Mammary epithelial cell (primary cell): ENCODE measurements around the gene PRM1.

Source experiments
- CTCF ChIP-seq, 2 donors: IDR thresholded peaks in 1 of 2; conservative IDR thresholded peaks in 1 of 2; 2 replicates each; pipeline ENCODE4 v1.5.1; 2011 to 2012; ENCODE audit warnings: inconsistent platforms in 2 of 2, low read length in 2 of 2, mild to moderate bottlenecking in 2 of 2, control low read depth in 1 of 2, low read depth in 1 of 2; ENCODE audit not compliant: insufficient read depth in 1 of 2; ENCODE audit errors: extremely low read depth in 1 of 2
- EZH2 ChIP-seq: IDR thresholded peaks from 2 replicates; pipeline ENCODE4 v1.6.1; 2012; ENCODE audit warnings: low read length, inconsistent platforms, borderline replicate concordance

GRCh38 chr16:11259655-11260595 lies 21.2 kb downstream of the PRM1 start:
- TF ChIP-seq CTCF (conservative IDR thresholded peaks at IDR 0.05 in 1 of 2, IDR thresholded peaks at IDR 0.05 in 1 of 2; ENCODE audit: extremely low read depth in 1 of 2, insufficient read depth in 1 of 2, low read depth in 1 of 2, low read length in 2 of 2) (no peak), EZH2 (no peak)
